Testis (tissue), 3 donors: Measurements from ENCODE around the gene PCSK4. TPM values are rescaled to one million over a fixed set of nuclear protein-coding genes. Genes with fewer than 3 reads are reported as not detected.
A peak's percentile ranks its signal among the peaks of the same experiment; 100 is the strongest.

Source experiments
- DNase-seq: peaks from one replicate; pipeline ENCODE4 v3.0.0-alpha.2; 2019
- H3K27ac ChIP-seq, 2 donors: fragments of 200-600 bp; sonication (generic); one replicate each; pipeline ENCODE4 v1.5.1; 2019
- H3K27me3 ChIP-seq: fragments of 200-600 bp; sonication (generic); one replicate; pipeline ENCODE4 v1.5.1; 2019
- H3K36me3 ChIP-seq: fragments of 200-600 bp; sonication (generic); one replicate; pipeline ENCODE4 v1.5.1; 2017; ENCODE audit warnings: low read depth; ENCODE audit errors: missing control alignments
- H3K4me1 ChIP-seq: fragments of 200-600 bp; sonication (generic); one replicate; pipeline ENCODE4 v1.5.1; 2019
- H3K4me3 ChIP-seq, 2 donors: fragments of 200-600 bp; sonication (generic); one replicate each; pipeline ENCODE4 v1.5.1; 2017 to 2019
- H3K9me3 ChIP-seq: fragments of 200-600 bp; sonication (generic); one replicate; pipeline ENCODE4 v1.5.1; 2017
- CTCF ChIP-seq, 3 experiments: fragments of 450-650 bp in 2 of 3; fragments of 200-600 bp in 1 of 3; sonication (generic) in 1 of 3; IDR thresholded peaks; one replicate each; pipeline ENCODE4 v1.5.1; 2016 to 2019; ENCODE audit warnings: antibody characterized with exemption in 3 of 3, mild to moderate bottlenecking in 2 of 3, moderate library complexity in 1 of 3
- POLR2A ChIP-seq: fragments of 450-650 bp; IDR thresholded peaks from one replicate; pipeline ENCODE4 v1.6.1; 2017; ENCODE audit warnings: antibody characterized with exemption, mild to moderate bottlenecking, moderate library complexity
- WGBS, 2 donors: methylation state at CpG; one replicate each; pipeline ENCODE4 v1.1.5; 2018; 5-methylcytosine and 5-hydroxymethylcytosine counted together
- intact Hi-C: fragments of 100-400 bp; cut with DNase I; formaldehyde crosslinking; loops from one replicate; pipeline ENCODE4 v1.15.1; 2023; ENCODE audit warnings: low total_unique reads
- polyA plus RNA-seq: library from polyadenylated mRNA; stranded (reverse); fragments of 350-450 nt; fragmentation: Illumina TruSeq; extraction: RNeasy Lipid Tissue Mini Kit (QIAGEN cat#74804); gene quantifications from one replicate; pipeline ENCODE4 v1.2.3, GENCODE V29; 2014; ENCODE audit warnings: low read depth, low replicate concordance; ENCODE audit not compliant: insufficient read depth
- total RNA-seq, 2 donors: library from RNA; depleted of rRNA; stranded (reverse); fragments of >200 nt; gene quantifications; one replicate each; pipeline ENCODE4 v1.2.3, GENCODE V29; 2016

PCSK4 gene
- total and polyA plus RNA-seq, 3 donors from 2014 or later = 108 to 203 (median 179) TPM

- no peaks in the 10 kb centered on the region for H3K27me3 ChIP-seq
- peaks cover 12% of the 10 kb centered on the region for H3K4me1 ChIP-seq
- 89 to 91% methylated on average over 3 to 14 of the region's 16 CpGs for WGBS, 2 donors
- TF ChIP-seq POLR2A (no peak), CTCF (IDR thresholded peaks at IDR 0.05) (no peak)
- H3K36me3 ChIP-seq = no peaks in the 10 kb centered on the region
- intact Hi-C loops = no loop called here
- no peak for DNase-seq
- H3K4me3 ChIP-seq = no peak overlapping the region
- H3K9me3 ChIP-seq = no peaks in the 10 kb centered on the region
- no peak overlapping the region for H3K27ac ChIP-seq
Observed at GRCh38 chr19:1457892-1458291, 32.3 kb downstream of the PCSK4 start.

- no peaks in the 10 kb centered on the region for H3K36me3 ChIP-seq
- no peak overlapping the region for H3K27ac ChIP-seq
- intact Hi-C loops = no loop called here
- DNase-seq = no peak
- peaks cover 18% of the 10 kb centered on the region for H3K4me1 ChIP-seq
- WGBS, 2 donors = 40% methylated on average over 33 to 48 of the region's 48 CpGs
- no peaks in the 10 kb centered on the region for H3K9me3 ChIP-seq
- TF ChIP-seq POLR2A = no peak
- no peak for TF ChIP-seq CTCF (IDR thresholded peaks at IDR 0.05)
- H3K27me3 ChIP-seq = no peaks in the 10 kb centered on the region
- no peak overlapping the region for H3K4me3 ChIP-seq
Observed at GRCh38 chr19:1457031-1457739, 33.0 kb downstream of the PCSK4 start.

- H3K27ac ChIP-seq = no peak overlapping the region
- no peaks in the 10 kb centered on the region for H3K36me3 ChIP-seq
- WGBS, 2 donors = 28 to 41% methylated on average over 8 to 43 of the region's 43 CpGs
- H3K4me1 ChIP-seq = peaks cover 22% of the 10 kb centered on the region
- DNase-seq = no peak
- TF ChIP-seq POLR2A (no peak), CTCF (IDR thresholded peaks at IDR 0.05) (no peak)
- H3K4me3 ChIP-seq = no peak overlapping the region
- no peaks in the 10 kb centered on the region for H3K9me3 ChIP-seq
- no peaks in the 10 kb centered on the region for H3K27me3 ChIP-seq
- intact Hi-C loops = no loop called here
Observed at GRCh38 chr19:1456121-1456900, 33.8 kb downstream of the PCSK4 start.

- Histone ChIP-seq H3K27ac (no peak overlapping the region), H3K4me1 (peaks cover 22% of the 10 kb centered on the region), H3K9me3 (no peaks in the 10 kb centered on the region), H3K27me3 (no peaks in the 10 kb centered on the region), H3K36me3 (no peaks in the 10 kb centered on the region), H3K4me3 (peak overlapping the region in 1 of 2 donors; percentile 14)
- TF ChIP-seq POLR2A = no peak
- no peak for TF ChIP-seq CTCF (IDR thresholded peaks at IDR 0.05)
- WGBS, 2 donors = 5 to 8% methylated on average over 15 to 35 of the region's 42 CpGs
- DNase-seq = peak; percentile 56
- intact Hi-C loops = no loop called here
Observed at GRCh38 chr19:1455336-1456120, 34.6 kb downstream of the PCSK4 start.
